ENCODE results near the gene PITX2. TPM values are rescaled to one million over a fixed set of nuclear protein-coding genes. Genes with fewer than 3 reads are reported as not detected.

The PITX2 gene
- total RNA-seq, 4 donors from 2014 or later, result 15.0 to 34.4 (median 24.5) TPM

- in situ Hi-C loops (cut with MboI; ENCODE audit: low pct_ligation_motif_present in 1 of 4, low pct_unique_long_range_greater_than_20kb in 1 of 4, low sequenced_read_pairs in 3 of 4) (no loop called here), intact Hi-C loops (cut with DNase I; ENCODE audit: low total_unique reads) (no loop called here)
- TF ChIP-seq POLR2A (IDR thresholded peaks at IDR 0.05), result no peak
- no peak for TF ChIP-seq EP300 (IDR thresholded peaks at IDR 0.05; ENCODE audit: low read depth)
- TF ChIP-seq CTCF (IDR thresholded peaks at IDR 0.05), result no peak
- no peak for TF ChIP-seq POLR2AphosphoS5 (IDR thresholded peaks at IDR 0.05)
Observed at GRCh38 chr4:110602061-110602460, 20.8 kb downstream of the PITX2 start.

GRCh38 chr4:110597582-110597981 is 25.3 kb downstream of the PITX2 start:
- in situ Hi-C loops (cut with MboI; ENCODE audit: low pct_ligation_motif_present in 1 of 4, low pct_unique_long_range_greater_than_20kb in 1 of 4, low sequenced_read_pairs in 3 of 4), result no loop called here
- TF ChIP-seq POLR2A (IDR thresholded peaks at IDR 0.05) (no peak), EP300 (IDR thresholded peaks at IDR 0.05; ENCODE audit: low read depth) (no peak), POLR2AphosphoS5 (IDR thresholded peaks at IDR 0.05) (no peak), CTCF (IDR thresholded peaks at IDR 0.05) (no peak)

More at GRCh38 chr4:110602061-110602460, 20.8 kb downstream of the PITX2 start:
- H3K36me3 ChIP-seq, result no peaks in the 10 kb centered on the region
- peaks cover 25% of the 10 kb centered on the region for H3K27me3 ChIP-seq
- DNase-seq, result no peak
- WGBS, 2 donors (ENCODE audit: low coverage in 1 of 2), result 93% methylated on average over 2 of the region's 2 CpGs; no CpG with 5 or more reads in 1 of the 2 donors
- no peaks in the 10 kb centered on the region for H3K4me1 ChIP-seq
- H3K4me3 ChIP-seq, result no peak overlapping the region
- peaks cover 0 to under 1% of the 10 kb centered on the region in 2 donors for H3K9me3 ChIP-seq
- no peak overlapping the region for H3K27ac ChIP-seq

GRCh38 chr4:110596431-110596830 is 26.4 kb downstream of the PITX2 start:
- Histone ChIP-seq H3K27me3 (peaks cover 19% of the 10 kb centered on the region), H3K9me3 (peaks cover 0 to 10% of the 10 kb centered on the region in 2 donors), H3K4me1 (no peaks in the 10 kb centered on the region), H3K27ac (no peak overlapping the region), H3K4me3 (no peak overlapping the region), H3K36me3 (no peaks in the 10 kb centered on the region)
- intact Hi-C loops (cut with DNase I; ENCODE audit: low total_unique reads), result no loop called here
- DNase-seq, result no peak
- 83 to 92% methylated on average over 2 of the region's 2 CpGs for WGBS, 2 donors (ENCODE audit: low coverage in 1 of 2)
- no peak for TF ChIP-seq CTCF (IDR thresholded peaks at IDR 0.05)
- in situ Hi-C loops (cut with MboI; ENCODE audit: low pct_ligation_motif_present in 1 of 4, low pct_unique_long_range_greater_than_20kb in 1 of 4, low sequenced_read_pairs in 3 of 4), result no loop called here

More at GRCh38 chr4:110597582-110597981, 25.3 kb downstream of the PITX2 start:
- peaks cover 0 to 10% of the 10 kb centered on the region in 2 donors for H3K9me3 ChIP-seq
- intact Hi-C loops (cut with DNase I; ENCODE audit: low total_unique reads), result no loop called here
- H3K36me3 ChIP-seq, result no peaks in the 10 kb centered on the region
- DNase-seq, result no peak
- no peak overlapping the region for H3K4me3 ChIP-seq
- H3K27me3 ChIP-seq, result peaks cover 25% of the 10 kb centered on the region
- H3K4me1 ChIP-seq, result no peaks in the 10 kb centered on the region
- H3K27ac ChIP-seq, result no peak overlapping the region

- DNase-seq, result no peak
- no peak overlapping the region for H3K4me3 ChIP-seq
- no peaks in the 10 kb centered on the region for H3K36me3 ChIP-seq
- peaks cover 16% of the 10 kb centered on the region for H3K27me3 ChIP-seq
- no peak overlapping the region for H3K27ac ChIP-seq
- H3K9me3 ChIP-seq, result peaks cover 0 to 10% of the 10 kb centered on the region in 2 donors
- H3K4me1 ChIP-seq, result no peaks in the 10 kb centered on the region
- 68% methylated on average over 1 of the region's 1 CpG; no CpG with 5 or more reads in 1 of the 2 donors for WGBS, 2 donors (ENCODE audit: low coverage in 1 of 2)
- TF ChIP-seq EP300 (IDR thresholded peaks at IDR 0.05; ENCODE audit: low read depth) (no peak), POLR2A (IDR thresholded peaks at IDR 0.05) (no peak), CTCF (IDR thresholded peaks at IDR 0.05) (no peak), POLR2AphosphoS5 (IDR thresholded peaks at IDR 0.05) (no peak)
- intact Hi-C loops (cut with DNase I; ENCODE audit: low total_unique reads), result no loop called here
- in situ Hi-C loops (cut with MboI; ENCODE audit: low pct_ligation_motif_present in 1 of 4, low pct_unique_long_range_greater_than_20kb in 1 of 4, low sequenced_read_pairs in 3 of 4), result no loop called here
Observed at GRCh38 chr4:110595583-110595982, 27.3 kb downstream of the PITX2 start.

Measured in transverse colon (tissue), 4 donors.